EL (cell line): ENCODE measurements around the gene SMKR1.
A peak's percentile ranks its signal among the peaks of the same experiment; 100 is the strongest.

ENCODE experiments used
- DNase-seq: peaks from one replicate; pipeline ENCODE4 v3.0.0-alpha.2; 2016

Gene SMKR1

DNA sequence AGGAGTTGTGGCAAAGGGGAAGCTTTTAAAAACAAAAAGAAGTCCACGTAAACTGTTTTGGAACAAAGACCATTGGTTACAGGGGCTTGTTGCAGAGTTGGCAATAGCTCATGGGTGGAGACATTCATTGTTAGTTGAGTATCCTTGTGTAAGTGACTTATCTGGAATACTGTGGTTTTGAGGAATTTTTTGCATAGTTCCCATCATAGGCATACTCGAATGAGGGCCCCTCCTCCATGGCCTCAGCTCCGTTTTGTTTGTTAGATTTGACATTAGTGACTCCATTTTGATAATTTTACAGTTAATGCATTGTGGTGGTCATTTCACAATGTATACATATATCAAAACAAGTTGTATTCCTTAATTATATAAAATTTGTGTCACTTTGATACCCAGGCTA is 12.8 kb upstream of the SMKR1 start:
- DNase-seq = peak; percentile 78

DNA sequence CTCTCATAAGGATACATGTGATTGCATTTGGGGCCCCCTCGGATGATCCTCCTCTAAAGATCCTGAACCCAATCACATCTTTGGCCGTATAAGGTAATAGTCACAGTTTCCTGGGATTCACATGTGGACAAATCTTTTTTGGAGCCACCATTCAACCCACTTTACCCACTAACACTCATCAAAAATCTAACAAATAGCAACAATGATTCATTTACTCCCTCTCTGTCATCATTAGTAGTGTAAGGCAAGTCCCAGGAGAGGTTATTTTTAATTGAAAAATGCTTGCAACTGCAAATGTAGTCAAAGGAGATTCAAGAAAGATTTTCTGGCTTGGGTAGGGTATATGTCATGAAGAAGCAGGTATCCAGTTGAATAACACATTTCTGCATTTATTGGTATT is 9.9 kb upstream of the SMKR1 start:
- no peak for DNase-seq

DNA sequence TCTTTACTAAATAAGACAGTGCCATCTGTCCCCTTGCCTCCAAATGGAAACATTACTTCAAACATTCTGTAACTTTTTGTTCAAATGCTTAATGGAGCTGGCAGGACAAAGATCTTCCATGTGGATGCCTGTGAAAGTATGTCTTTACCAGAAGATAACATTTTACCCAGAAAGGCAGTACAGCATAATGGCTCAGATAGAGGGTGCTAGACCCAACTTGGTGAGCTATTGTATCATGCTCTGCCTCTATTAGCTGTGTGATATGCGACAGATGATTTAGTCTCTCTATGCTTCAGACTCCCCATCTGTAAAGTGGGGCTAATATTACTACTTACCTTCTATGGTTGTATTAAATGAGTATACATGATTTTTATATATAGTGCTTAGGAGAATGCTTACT is 8.8 kb upstream of the SMKR1 start:
- DNase-seq = no peak

DNA sequence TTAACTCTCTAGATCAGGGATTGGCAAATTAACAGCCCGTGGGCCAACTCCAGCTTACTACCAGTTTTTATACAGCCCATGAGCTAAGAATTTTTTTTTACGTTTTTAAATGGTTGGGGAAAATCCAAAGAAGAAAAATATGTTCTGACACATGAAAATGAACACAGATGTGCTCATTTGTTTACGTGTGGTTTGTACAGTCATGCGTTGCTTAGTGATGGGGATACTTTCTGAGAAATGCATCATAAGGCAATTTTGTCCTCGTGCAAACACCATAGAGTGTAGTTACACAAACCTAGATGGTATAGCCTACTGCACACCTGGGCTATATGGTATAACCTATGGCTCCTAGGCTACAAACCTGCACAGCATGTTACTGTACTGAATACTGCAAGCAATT is 8.3 kb upstream of the SMKR1 start:
- peak; percentile 81 for DNase-seq

DNA sequence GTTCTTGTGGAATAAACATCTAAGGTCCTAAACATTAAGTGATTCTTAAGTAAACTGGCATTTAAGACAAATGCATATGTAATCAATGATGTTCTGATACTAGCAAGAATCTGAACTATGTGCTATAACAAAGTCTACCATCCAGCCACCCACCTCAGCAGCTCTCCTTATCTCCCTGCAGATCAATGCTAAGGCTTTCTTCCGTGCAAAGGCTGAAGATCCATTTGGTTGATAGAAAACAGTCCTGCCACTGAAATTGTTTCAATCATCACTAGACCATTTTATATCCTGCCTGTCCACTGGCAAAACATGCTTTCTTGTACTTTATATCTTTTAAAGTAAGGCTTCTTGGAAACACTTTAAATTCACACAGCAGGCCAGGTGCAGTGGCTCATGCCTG is 6.3 kb upstream of the SMKR1 start:
- DNase-seq = no peak

DNA sequence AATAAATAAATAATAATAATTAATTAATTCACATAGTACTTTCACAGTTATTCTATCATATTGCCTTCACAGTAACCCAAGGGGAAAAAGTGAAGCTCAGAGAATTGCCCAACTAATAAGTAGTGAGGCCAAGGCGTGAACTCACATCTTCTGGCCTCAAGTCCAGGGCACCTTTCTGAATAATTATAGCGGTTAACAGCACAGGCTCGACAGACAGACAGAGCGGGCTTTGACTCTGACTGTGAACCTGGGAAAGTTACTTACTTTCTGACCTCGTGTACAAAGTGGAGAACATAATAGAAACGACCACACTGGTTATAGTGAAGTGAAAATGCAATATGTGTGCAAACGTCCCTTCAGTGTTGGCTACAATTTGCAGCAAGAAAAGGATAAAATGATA is 5.7 kb upstream of the SMKR1 start:
- DNase-seq = no peak

DNA sequence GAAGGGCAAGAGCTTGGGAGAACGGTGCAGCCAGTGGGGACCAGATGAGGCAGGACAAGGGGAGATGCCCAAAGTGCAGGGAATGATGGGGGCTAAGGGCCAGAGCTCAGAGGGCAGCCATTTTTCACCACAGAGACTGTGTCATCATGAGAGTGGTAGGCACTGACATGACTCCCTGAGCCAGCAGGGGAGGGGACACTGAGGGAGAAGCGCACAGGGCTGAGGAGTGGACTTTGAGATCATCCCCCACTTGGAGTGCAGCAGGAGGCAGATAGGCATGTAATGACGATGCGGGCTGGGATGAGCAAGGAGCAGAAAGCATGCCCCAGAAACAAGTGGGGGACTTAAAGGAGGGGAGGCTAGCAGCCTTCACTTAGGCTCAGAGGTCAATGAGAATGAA is 5.2 kb upstream of the SMKR1 start:
- no peak for DNase-seq

DNA sequence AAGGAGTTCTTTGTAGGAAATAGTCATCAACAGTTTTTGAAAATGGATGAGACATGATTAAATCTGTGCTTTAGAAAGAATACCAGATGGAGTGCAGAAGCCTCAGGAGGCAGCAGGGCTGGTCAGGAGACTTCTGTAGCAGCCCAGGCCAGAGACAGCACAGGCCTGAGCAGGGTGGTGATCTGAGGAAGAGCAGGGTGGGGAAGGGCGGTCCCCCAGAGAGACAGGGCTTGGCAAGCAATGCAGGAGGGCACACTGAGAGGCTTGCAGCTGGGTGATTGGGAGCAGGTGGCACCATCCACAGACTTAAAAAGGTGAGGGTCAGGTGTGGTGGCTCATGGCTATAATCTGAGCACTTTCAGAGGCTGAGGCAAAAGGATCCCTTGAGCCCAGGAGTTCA is 4.3 kb upstream of the SMKR1 start:
- DNase-seq = no peak

DNA sequence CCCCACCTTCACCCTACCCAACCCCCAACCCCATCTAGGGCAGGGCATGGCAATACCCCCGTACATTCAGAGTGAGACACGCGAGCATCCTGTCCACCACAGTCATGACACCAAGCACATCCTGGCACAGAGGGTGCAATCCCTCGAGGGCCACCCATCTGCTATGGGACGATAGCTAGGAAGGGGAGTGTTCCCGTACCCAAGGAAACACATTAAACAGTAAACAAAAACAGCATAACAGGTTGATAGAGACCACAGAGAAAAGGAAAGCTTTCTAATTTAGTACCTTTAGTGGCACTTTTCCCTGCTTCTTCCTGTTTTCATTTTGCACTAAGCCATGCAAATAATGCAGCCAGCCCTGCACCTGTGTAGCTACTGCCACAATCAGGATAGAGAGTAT is 2.3 kb upstream of the SMKR1 start:
- no peak for DNase-seq

DNA sequence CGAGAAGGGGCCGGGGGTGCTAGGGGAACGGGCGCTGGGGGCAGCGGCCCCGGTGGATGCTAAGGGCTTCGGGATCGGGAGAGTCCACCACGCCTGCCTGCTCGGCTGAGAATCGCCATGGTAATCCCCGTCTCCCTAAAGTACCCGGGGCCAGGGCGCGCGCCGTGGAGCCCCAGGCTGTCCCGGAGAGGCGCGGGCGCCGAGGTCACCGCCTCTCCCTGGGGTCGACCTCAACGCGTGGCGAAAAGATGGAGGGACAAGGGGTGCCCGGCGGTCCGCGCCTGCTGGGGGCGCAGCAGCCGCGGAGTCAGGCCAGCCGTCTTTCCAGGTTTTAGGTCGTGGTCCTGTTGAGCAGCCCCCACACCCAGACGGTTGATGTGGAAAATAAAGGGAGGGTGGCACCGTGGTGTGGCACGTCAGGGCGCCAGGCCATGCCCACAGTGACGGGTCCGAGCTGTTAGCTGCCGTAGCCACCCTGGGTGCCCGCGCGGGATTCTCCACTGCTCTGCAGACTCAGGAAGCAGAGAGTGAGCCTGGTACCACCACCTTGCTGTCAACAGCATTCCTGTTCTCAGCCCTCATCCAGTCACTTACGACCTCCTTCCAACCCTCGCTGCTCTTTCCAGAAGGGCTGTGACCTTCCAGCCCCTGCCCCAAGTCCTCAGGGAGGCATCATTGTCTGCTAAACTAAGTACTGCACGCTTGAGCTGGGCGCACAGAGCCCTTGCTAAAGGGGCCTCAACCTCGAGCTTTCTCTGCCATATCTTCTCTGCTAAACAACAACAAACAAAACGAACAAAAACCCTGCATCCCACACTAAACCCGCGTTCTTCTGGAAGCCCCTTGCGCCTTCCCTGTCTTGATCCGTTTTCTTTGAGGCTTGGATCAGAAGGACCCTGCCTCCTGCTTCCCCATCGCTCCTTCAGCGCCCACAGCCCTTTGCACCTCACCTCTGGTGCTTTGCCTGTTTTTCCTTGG is 666 bp downstream of the SMKR1 start:
- no peak for DNase-seq

DNA sequence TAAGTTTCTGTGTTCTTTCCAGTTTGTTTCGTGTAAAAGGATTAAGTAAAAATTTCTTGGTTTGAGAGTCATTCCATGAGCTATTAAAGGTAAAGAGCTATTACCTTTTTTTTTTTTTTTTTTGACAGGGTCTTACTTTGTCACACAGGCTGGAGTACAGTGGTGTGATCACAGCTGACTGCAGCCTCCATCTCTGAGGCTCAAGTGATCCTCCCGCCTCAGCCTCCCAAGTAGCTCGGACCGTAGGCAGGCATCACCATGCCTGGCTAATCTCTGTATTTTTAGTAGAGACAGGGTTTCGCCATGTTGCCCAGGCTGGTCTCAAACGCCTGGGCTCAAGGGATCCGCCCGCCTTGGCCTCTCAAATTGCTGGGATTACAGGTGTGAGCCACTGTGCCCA is 1.4 kb downstream of the SMKR1 start:
- no peak for DNase-seq

DNA sequence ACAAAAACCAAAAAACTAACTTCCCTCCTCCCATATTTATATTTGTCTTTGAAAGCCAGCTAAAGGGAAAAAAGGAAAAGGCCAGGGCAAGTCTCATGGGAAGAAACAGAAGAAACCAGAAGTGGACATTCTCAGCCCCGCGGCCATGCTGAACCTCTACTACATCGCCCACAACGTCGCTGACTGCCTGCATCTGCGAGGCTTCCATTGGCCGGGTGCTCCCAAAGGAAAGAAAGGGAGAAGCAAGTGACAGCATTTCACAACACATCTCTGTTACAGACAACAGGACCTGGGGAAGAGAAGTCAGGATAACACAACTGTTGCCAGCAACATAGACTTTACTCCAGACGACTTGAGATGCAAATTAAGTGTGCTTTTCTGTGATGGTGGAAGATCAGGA is 9.9 kb downstream of the SMKR1 start:
- no peak for DNase-seq

DNA sequence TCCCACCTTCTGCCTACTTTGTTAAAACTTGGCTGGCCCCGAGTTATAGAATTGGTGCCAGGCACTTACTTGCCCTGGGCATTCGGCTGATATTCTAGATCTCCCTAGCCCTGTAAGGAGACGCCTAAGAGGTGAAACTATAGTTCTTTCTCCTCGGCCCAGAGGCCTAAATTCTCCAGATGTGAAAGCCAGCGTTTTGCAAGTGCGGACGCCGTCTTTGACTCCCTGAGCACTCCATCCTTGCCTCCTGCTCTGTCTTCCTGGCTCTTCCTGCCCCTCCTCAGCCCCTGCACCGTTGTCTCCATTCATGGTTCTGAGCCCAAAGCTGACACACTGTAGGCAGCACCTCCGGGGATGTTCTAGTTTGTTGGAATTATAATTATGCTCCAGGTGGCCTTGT is 11.2 kb downstream of the SMKR1 start:
- no peak for DNase-seq

DNA sequence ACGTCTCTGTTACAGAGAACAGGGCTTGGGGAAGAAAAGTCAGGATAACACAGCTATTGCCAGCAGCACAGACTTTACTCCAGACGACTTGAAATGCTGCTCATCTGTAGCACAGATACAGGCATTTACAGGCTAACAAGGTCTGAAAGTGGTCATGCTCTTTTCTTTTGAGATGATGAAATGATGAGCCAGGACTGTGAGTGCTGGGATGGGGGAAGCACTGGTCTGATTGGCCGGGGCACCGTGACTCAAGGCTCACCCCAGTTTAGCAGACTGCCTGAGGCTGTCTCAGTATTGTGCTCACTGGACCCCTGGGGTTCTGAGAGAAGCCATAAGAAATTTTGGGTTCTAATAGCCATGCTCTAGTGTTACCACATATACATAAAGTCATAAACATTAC is 12.4 kb downstream of the SMKR1 start:
- peak; percentile 61 for DNase-seq

DNA sequence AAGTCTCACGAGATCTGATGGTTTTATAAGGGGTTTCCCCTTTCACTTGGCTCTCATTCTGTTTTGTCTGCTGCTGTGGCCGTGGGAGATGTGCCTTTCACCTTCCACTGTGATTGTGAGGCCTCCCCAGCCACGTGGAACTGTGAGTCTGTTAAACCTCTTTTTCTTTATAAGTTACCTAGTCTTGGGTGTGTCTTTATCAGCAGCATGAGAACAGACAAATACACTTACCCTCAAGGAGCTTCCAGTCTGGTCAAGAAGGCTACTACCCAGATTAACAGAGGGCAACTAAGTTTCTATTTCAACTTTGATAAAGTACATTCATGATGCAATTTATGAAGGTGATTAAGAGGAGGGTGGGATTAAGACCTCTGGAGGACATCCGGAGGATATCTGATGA is 13.1 kb downstream of the SMKR1 start:
- no peak for DNase-seq

DNA sequence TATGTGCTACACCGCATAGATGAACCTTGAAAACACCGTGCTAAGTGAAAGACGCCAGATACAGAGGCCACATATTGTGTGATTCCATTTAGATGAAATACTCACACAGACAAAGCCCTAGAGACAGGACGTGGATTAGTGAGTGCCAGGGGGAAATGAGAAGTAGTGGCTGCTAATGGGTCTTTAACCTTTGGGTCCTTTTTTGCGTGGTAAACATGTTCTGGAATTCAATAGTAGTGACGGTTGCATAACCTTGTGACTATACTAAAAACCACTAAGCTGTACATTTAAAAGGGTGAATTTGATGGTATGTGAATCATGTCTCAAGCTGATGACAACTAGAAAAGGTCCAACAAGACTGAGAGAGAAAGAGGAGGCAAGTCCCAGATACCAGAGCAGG is 15.6 kb downstream of the SMKR1 start:
- DNase-seq = peak; percentile 18

DNA sequence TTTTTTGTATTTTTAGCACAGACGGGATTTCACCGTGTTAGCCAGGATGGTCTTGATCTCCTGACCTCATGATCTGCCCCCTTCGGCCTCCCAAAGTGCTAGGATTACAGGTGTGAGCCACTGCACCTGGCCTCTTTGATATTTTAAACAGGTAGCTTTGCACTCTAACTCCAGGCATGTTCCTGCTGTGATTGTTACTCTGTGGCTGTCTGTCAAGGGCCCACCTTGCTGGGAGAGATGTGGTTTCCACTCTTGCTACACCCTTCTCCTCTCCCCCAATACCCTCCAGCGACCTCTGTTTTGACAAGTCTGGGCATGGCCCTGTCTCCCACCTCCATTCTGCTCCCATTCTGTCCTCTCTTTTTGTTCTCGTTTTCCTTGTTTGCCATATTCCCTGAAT is 17.1 kb downstream of the SMKR1 start:
- DNase-seq = no peak

DNA sequence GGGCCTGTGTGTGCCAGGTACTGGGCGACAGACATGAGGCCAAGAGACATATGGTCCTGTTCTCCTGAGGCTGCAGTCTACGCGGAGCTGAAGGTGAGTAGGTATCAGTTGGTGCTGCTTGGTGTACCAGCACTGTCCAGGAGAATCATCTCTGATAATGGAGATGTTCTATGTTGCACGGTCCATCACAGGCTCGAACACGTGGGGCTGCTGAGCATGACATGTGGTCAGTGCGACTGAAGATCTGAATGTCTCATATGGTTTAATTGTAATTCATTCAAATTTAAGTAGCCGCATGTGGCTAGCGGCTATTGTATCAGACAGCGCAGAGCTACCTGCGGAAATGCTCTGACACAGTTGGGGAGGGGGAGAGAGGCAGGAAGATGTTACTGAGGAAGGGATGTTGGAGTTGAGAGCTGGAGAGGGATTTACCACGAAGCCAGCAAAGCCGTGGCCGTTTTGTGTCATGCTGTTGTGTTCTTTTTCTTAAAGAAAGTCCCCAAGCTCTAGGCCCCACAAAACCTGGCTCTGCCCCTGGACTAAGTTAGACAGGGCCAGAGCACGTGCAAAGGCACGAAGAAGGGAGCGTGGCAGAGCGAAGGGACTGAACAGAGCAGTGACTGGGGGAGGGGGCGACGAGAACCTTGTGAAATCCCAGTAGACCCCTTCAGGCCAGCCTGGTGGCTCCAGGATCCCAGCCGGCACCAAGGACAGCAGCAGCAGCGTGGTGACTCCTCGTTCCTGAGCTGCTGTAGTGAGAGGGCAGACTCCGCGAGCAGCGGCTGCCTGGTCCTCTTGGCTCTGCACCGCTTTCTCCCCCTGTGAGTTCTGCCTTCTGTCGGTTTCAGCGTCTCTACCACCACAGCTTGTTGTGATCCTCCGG is 20.0 kb downstream of the SMKR1 start:
- no peak for DNase-seq

DNA sequence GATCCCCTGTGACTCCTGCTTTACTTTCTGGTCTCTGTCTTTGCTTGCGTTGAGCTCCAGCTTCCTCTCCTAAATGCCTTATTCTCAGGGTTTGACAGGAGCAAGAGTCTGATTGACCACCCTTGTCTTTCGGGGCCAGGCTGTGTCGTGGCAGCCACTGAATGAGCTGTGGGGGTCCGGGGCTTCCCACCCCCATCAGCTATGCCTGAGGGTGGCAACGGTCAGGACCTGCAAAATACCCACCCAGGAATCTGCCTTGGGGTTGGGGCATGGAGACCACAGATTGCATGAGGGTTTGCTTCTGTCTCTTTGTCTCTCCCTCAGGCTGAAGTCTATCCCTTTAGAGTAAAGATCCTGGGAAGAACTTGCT is 20.6 kb downstream of the SMKR1 start:
- no peak for DNase-seq

DNA sequence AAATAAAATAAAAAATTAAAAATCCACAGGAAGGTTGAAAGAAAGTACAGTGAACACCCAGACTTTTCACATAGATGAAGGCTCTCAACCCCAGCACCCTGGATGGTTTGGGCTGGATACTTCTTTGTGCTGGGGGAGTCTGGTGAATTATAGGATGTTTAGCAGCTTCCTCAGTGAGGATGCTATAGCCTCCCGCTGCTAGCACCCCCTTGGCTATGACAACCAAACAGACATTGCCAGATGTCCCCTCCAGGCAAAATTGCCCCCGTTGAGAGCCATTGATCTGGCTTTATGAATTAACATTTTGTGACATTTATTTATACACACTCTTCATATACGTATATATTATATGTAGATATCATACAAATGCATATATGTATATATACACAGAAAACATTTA is 21.6 kb downstream of the SMKR1 start:
- no peak for DNase-seq

DNA sequence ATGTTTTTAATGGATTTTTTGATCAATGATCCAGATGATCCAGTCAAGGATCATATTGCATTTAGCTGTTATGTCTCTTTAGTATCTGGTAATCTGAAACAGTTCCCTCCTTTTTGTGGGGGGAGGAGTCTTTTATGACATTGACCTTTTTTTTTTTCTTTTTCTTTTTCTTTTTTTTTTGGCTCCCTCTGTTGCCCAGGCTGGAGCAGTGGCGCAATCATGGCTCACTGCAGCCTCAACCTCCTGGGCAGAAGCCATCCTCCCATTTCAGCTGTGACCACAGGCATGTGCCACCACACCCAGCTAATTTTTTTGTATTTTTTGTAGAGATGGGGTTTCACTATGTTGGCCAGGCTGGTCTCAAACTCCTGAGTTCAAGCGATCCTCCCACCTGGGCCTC is 22.1 kb downstream of the SMKR1 start:
- DNase-seq = peak; percentile 78

DNA sequence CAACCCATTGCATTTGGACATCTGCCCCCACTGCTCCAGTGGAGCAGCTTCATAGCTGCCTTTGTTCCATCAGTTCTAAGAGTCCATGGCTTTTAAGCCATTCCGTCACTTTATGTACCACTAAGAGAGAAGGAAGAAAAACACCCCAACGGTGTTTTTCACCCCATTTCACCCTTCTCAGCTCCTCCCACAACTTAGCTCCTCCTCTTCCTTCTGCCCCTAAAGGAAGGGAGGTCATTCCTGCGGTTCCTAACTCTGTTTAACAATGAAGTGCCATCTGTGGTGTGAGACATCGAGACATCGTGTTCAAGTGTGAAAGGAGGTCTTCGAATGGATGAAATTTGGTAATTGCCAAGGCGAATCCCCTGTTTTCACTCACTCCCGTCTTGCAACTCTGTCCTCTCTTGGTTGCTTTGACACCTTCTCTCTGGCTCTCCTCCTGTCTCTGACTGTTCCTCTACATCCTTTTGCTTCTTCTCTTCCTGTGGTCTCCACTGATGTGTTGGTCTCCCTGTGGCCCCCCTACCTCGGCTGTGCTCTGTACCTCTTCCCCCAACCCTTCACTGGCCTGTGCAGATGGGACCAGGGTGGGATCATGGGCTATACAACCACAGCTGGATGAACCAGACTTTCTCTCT is 23.0 kb downstream of the SMKR1 start:
- no peak for DNase-seq

DNA sequence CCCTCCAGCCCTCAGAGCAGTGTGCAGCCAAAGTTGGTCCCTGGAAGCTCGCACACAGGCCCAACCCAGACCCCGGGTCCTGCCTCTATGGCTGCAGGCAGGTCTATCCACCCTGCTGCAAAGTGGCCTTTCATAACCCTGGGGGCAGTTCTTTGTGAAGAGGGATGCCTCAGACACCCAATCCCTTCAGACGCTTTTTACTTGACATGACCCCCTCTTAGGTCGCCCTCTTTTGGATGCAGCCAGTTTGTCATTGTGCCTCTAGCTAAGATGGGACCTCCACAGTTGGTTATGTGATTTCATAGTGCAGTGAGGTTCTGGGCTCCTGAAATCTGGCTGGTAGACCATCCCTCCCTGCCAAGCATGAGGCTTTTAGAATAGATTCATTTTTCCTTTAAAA is 27.3 kb downstream of the SMKR1 start:
- no peak for DNase-seq
